ENCODE data around the gene AKNA.

- no peak for TF ChIP-seq CTCF (IDR thresholded peaks at IDR 0.05)
- TF ChIP-seq POLR2A (IDR thresholded peaks at IDR 0.05) = no peak
Observed at GRCh38 chr9:114392749-114393112, 4.9 kb upstream of the AKNA start.
